Measurements from ENCODE around the gene CACNA1B. TPM values are rescaled to one million over a fixed set of nuclear protein-coding genes. Genes with fewer than 3 reads are reported as not detected.

CACNA1B gene
- total RNA-seq, 1 experiment from 2014 or later: 1.7 TPM

GRCh38 chr9:137985637-137986071, 108.1 kb downstream of the CACNA1B start:
- H3K4me3 ChIP-seq (replicated peaks in 1 of 2; ENCODE audit: low read depth in 1 of 2, low read length in 2 of 2): no peak overlapping the region
- peaks cover 7 to 26% of the 10 kb centered on the region in 2 experiments; a peak in 2 of 4 replicates for H3K4me1 ChIP-seq (ENCODE audit: control insufficient read depth in 1 of 2, insufficient read depth in 2 of 2, low read length in 2 of 2)
- no TSS peak for BruUV-seq (replicated peaks)
- H3K79me2 ChIP-seq (ENCODE audit: insufficient read depth, low read length): no peaks in the 10 kb centered on the region
- H3K9ac ChIP-seq (ENCODE audit: low read length): no peak overlapping the region
- POLR2A ChIA-PET: no interaction called here
- no peak for DNase-seq (ENCODE audit: low read depth, low spot score)
- intact Hi-C loops (cut with micrococcal nuclease): no loop called here
- H3K9me3 ChIP-seq (ENCODE audit: control insufficient read depth in 1 of 2, insufficient read depth in 1 of 2, low read depth in 1 of 2, low read length in 2 of 2): no peaks in the 10 kb centered on the region
- no peaks in the 10 kb centered on the region for H3K36me3 ChIP-seq (ENCODE audit: control insufficient read depth in 1 of 2, insufficient read depth in 2 of 2, low read length in 2 of 2)
- H3K27me3 ChIP-seq (ENCODE audit: insufficient read depth, low read length): peaks cover 2% of the 10 kb centered on the region; the same call in 1 of the 2 replicates
- H3K9me2 ChIP-seq (ENCODE audit: insufficient read depth): no peaks in the 10 kb centered on the region
- CTCF ChIA-PET: no interaction called here
- no peaks in the 10 kb centered on the region for H4K20me1 ChIP-seq (ENCODE audit: insufficient read depth)
- RAD21 ChIA-PET (ENCODE audit: low non-redundant PET in 1 of 2, low total read pairs in 2 of 2, uncharacterized antibody in 2 of 2, unreplicated experiment in 2 of 2): no interaction called here
- ATAC-seq: no peak
- no peak overlapping the region for H3K4me2 ChIP-seq (ENCODE audit: low read length)
- TF ChIP-seq ZFX (IDR thresholded peaks at IDR 0.05): no peak
- no peak for TF ChIP-seq ZNF274 (IDR thresholded peaks at IDR 0.05; ENCODE audit: low read depth, low read length)
- TF ChIP-seq EZH2 (IDR thresholded peaks at IDR 0.05): no peak
- no peak for TF ChIP-seq ELF1 (IDR thresholded peaks at IDR 0.05; ENCODE audit: borderline replicate concordance, low read depth)
- no peak for TF ChIP-seq CTCF (IDR thresholded peaks at IDR 0.05 in 2 of 3, conservative IDR thresholded peaks at IDR 0.05 in 1 of 3; ENCODE audit: borderline replicate concordance in 1 of 3, insufficient read depth in 1 of 3, low read depth in 2 of 3, low read length in 2 of 3)
- TF ChIP-seq JUND (IDR thresholded peaks at IDR 0.05): no peak
- no peak for TF ChIP-seq TCF7L2 (IDR thresholded peaks at IDR 0.05; ENCODE audit: borderline replicate concordance, extremely low read depth, insufficient read depth, insufficient read length)
- no peak for TF ChIP-seq EZH2phosphoT487 (IDR thresholded peaks at IDR 0.05; ENCODE audit: borderline replicate concordance)
- no peak for TF ChIP-seq CBX3 (IDR thresholded peaks at IDR 0.05; ENCODE audit: low read depth)
- no peak for TF ChIP-seq SRF (IDR thresholded peaks at IDR 0.05; ENCODE audit: low read depth)
- TF ChIP-seq SP1 (IDR thresholded peaks at IDR 0.05; ENCODE audit: low read depth): no peak
- TF ChIP-seq POLR2A (IDR thresholded peaks at IDR 0.05; ENCODE audit: borderline replicate concordance, extremely low read depth, insufficient read depth, insufficient read length): no peak
- TF ChIP-seq REST (IDR thresholded peaks at IDR 0.05; ENCODE audit: low read depth): no peak
- TF ChIP-seq POLR2AphosphoS5 (IDR thresholded peaks at IDR 0.05; ENCODE audit: low read depth, low read length): no peak
- no peak for TF ChIP-seq FOSL1 (IDR thresholded peaks at IDR 0.05; ENCODE audit: low read depth)
- TF ChIP-seq ATF3 (IDR thresholded peaks at IDR 0.05): no peak
- no peak for TF ChIP-seq EGR1 (IDR thresholded peaks at IDR 0.05; ENCODE audit: low read depth)
- no peak overlapping the region for H2AFZ ChIP-seq (ENCODE audit: low read depth, low read length, poor library complexity, severe bottlenecking)
- H3K27ac ChIP-seq (ENCODE audit: low read depth, low read length): no peak overlapping the region
